GM19043 (cell line): ENCODE results near the gene SLC6A6.
"Not testable (repeated sequence)": the region's sequence is repeated elsewhere in the genome, so short reads cannot be mapped to it uniquely, and the experiment has no call there.

ENCODE experiments used
- ATAC-seq: cut with Tn5 transposase; IDR thresholded peaks from one replicate; pipeline ENCODE4 v1.9.1; 2021; ENCODE audit warnings: low read depth; ENCODE audit not compliant: unreplicated experiment

SLC6A6 gene

GRCh38 chr3:14512281-14512941 lies 110.0 kb downstream of the SLC6A6 start:
- no peak for ATAC-seq

DNA sequence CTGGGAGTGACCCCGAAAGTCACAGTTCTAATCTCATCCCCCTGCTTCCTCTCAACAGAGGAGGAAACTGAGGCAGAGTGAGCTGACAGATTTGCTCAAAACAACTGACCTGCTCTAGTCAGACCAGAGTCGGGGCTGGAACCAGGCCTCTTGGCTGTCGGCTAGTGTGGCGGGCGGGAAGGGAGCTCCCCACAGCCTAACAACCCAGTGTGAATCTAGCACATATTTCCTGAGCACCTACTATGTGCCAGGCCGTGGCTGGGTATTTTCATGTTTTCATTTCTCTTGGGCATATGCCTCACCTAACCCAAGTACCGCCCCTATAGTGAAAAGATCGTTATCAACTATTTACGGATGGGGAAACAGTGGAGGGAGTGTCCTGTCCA lies 110.5 kb downstream of the SLC6A6 start:
- no peak for ATAC-seq

- no peak for ATAC-seq
Measured at GRCh38 chr3:14513566-14514322, 111.3 kb downstream of the SLC6A6 start.

- no peak for ATAC-seq
Measured at GRCh38 chr3:14514323-14514720, 111.9 kb downstream of the SLC6A6 start.

DNA sequence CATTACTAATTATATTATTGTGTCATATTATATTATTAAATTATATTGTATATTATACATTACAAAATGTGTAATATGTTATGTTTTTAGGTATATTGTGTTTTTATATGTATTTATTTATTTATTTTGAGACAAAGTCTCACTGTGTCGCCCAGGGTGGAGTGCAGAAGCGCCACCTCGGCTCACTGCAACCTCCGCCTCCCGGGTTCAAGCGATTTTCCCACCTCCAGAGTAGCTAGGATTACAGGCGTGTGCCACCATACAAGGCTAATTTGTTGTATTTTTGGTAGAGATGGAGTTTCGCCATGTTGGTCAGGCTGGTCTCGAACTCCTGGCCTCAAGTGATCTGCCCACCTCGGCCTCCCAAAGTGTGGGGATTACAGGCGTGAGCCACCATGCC lies 113.1 kb downstream of the SLC6A6 start:
- not testable (repeated sequence) for ATAC-seq

DNA sequence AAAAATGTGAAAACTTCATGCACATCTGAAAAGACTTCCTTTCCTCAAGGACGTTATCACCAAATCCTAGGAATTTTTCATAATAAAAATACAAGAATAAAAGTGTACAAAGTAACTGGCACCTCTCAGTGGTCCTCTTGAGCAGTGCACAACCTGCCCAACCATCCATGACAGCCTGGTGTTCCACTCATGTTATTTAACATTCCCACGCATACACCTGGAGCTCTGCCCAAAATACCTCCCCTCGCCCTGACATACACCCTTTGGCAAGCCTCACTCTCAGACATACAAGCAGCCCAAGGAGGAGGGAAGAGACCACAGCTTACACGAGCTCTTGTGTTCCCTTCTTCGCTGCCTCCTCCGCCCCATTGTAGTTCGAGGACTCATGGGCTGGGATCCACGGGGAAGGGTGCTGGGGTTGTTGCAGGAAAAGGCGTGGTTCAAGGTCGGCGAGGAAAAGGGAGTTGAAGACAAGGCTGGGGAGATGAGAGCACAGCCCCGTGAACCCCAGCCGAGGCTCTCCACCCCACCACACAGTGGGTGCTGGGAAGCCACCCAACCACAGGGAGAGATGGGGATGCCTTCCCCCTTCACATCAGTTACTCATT lies 114.4 kb downstream of the SLC6A6 start:
- ATAC-seq = no peak

- no peak for ATAC-seq
Measured at GRCh38 chr3:14517601-14518431, 115.4 kb downstream of the SLC6A6 start.

- ATAC-seq = no peak
Measured at GRCh38 chr3:14518432-14518802, 116.0 kb downstream of the SLC6A6 start.

GRCh38 chr3:14518893-14519292 lies 116.5 kb downstream of the SLC6A6 start:
- no peak for ATAC-seq

- no peak for ATAC-seq
Measured at GRCh38 chr3:14519406-14519805, 117.0 kb downstream of the SLC6A6 start.

GRCh38 chr3:14520149-14520548 lies 117.7 kb downstream of the SLC6A6 start:
- ATAC-seq = no peak

DNA sequence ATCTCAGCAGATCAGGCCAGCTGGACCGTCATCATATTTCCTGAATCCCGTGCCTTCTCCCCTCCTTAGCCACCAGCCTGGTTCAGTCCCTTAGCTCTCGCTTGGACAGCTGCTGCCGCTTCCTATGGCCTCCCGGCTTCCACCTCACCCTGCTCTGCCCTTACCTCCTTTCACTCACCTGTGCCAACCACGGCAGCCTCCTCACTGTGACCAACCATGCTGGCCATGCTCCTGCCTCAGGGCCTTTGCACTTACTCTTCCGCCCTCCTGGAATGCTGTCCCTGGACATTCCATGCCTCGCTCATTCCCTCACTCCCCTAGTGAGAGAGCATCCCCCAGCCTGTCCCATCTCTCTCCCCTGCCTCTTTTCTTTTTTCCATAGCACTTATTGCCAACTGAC lies 118.6 kb downstream of the SLC6A6 start:
- ATAC-seq = no peak

- no peak for ATAC-seq
Measured at GRCh38 chr3:14521611-14522010, 119.2 kb downstream of the SLC6A6 start.

GRCh38 chr3:14522129-14522691 lies 119.8 kb downstream of the SLC6A6 start:
- ATAC-seq = no peak

DNA sequence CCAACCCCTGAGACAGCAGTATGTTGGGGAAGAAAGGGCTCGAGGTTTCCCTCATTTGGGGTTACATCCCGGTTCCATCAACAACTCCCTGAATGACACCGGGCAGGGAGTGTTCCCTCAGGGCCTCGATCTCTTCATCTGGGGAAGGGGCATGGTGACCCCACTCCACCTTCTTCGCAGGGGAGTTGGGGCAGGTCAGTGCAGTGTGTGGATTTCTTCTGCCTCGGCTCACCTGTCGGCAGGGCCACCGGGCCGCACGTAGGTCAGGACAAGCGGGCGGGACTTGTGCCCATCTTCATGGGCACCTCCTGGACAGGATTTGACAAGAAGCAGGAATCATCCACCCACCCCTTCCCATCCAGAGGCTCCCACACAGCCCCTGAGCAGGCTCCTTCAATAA lies 120.4 kb downstream of the SLC6A6 start:
- no peak for ATAC-seq

DNA sequence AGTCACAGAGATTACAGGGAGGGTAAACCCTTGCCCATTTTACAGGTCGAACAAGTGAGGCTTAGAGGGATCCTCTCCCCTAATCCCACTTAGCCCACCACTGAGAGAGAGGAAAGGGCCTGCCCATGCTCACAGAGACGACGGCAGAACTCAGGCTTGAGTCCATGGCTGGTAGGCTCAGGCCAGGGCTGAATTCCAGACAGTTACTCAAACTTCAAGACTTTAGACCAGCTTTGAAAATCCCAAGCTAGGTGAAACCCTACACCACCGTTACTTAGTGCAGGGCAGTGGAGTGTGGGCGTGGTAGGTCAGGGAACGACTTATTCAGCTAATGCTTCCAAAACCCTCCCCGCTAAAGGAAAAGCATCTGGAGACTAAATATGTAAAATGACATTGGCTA lies 121.4 kb downstream of the SLC6A6 start:
- no peak for ATAC-seq

DNA sequence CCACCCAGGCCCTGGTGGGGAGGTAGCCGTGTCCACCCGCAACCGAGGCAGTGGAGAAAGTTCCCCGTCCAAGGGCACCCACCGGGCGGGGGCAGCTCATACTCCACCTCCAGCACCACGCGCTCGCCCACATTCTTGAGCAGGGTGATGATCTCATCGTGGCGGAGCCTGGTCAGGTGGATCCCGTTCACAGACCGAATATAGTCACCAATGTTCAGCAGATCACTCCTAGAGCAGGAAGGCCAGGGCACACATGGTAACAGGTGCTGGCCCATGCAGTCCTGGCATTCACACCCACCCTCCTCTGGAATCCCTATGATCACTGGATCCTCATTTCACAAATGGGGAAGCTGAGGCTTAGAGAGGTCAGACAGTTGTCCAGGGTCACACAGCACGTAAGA lies 121.9 kb downstream of the SLC6A6 start:
- no peak for ATAC-seq

DNA sequence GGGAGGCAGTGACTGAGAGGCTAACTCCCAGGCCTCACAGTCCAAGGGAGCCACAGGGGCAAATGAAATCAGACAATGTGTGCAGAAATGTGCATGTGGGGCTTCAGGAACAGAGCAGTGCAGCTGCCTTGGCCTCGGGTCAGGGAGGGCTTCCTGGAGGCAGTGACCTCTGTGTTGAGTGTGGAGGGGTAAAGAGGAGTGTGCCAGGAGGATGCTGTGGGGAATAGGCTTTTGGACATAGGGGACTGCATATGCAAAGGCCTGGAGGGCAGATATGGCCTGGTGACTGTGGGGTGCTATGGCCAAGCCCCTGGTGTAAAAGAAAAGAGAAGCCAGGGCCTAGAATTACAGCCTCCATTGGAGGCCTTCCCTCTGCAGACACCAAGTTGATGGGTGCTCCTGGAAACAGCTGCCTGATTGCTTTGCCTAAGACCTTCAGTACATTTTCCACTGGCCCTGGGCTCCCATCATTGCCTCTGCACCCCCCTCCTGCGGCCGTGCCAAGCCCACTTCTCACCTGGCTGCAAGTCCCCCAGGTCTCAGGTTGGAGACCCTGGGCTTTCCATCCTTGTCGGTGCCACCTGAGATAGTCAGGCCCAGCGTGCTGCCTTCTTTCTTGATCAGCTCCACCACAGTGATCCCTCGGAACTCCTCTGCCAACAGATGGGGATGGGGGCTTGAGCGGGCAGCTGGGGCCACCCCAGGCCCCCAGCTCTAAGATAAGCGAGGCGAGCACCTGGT lies 122.7 kb downstream of the SLC6A6 start:
- ATAC-seq = no peak

DNA sequence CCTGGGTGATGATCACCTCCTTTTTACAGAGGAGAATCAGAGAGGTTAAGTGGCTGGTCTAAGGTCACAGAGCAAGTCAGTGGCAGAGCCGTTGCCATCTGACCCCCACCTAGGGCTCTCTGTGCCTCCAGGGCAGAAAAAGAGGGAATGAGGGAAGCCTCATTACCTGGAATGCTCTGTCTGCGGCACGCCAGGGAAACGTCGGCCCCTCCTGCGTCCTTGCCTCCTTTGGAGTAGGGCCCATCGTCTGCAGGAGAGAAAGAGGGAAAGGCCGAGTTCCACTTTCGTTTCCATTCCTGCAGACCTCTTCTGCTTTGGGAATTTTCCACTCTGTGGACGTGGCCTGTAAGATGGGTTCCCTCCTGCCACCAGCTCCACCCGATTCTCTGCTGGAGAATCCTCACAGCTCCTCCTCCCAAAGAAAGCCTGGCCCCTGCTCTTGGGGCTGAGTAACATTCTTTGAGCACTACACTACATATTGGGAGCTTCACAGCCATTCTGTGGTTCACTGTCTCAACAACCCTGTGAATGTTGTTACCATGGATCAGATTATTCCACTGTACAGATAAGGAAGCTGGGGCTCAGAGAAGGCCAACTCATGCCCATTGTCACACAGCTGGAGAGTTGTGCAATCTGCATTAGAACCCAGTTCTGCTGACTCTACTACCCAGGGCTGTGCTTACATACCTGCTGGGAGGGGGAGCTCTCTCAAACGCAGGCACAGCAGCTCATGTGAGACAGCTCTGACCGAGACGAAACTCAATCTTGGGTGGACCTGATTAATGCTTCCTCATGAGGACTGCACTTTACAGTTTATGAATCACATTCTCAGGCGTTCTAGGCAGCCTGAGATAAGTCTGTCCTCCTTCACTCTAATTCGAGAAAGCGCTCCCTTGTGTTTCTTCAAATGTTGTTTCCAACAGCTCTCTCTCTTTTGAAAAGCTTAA lies 123.6 kb downstream of the SLC6A6 start:
- no peak for ATAC-seq
